Measurements from ENCODE around the gene NAA60. TPM values are rescaled to one million over a fixed set of nuclear protein-coding genes. Genes with fewer than 3 reads are reported as not detected.
"Not testable (repeated sequence)": the region's sequence is repeated elsewhere in the genome, so short reads cannot be mapped to it uniquely, and the experiment has no call there.

Gene NAA60
- total and polyA plus RNA-seq, 9 of the 15 experiments (the other 6 are each of a cell fraction or from before 2014, with no cell fraction given): 2.1 to 49.4 (median 10.3) TPM

GRCh38 chr16:3474870-3475269 is 31.4 kb downstream of the NAA60 start:
- ATAC-seq; H2AFZ ChIP-seq (ENCODE audit: low read depth, low read length); H3K36me3 ChIP-seq (ENCODE audit: control insufficient read depth, insufficient read depth, low read length); H3K27me3 ChIP-seq (ENCODE audit: control insufficient read depth in 2 of 2, insufficient read depth in 2 of 2, low read length in 2 of 2); H3K9ac ChIP-seq (ENCODE audit: insufficient read depth in 1 of 2, low read depth in 2 of 2, low read length in 2 of 2); intact Hi-C loops (cut with micrococcal nuclease); H3K9me3 ChIP-seq (replicated peaks; ENCODE audit: control insufficient read depth, insufficient read depth, low read depth, low read length); DNase-seq (ENCODE audit: extremely low read depth in 1 of 4, low spot score in 3 of 4); H3K27ac ChIP-seq (ENCODE audit: extremely low read depth, low read depth, low read length); H3K9me1 ChIP-seq (ENCODE audit: control insufficient read depth, insufficient read depth, low read length); FAIRE-seq; in situ Hi-C loops (cut with MboI); H3K4me2 ChIP-seq (ENCODE audit: insufficient read depth, low read length); H3K4me3 ChIP-seq; BruUV-seq (replicated peaks): not testable (repeated sequence)
- Histone ChIP-seq H3K79me2 (ENCODE audit: control insufficient read depth, insufficient read depth, low read length) (peaks cover 31% of the 10 kb centered on the region; the same call in 2 of the 3 replicates), H4K20me1 (replicated peaks; ENCODE audit: control insufficient read depth, insufficient read depth, low read length) (peaks cover 20% of the 10 kb centered on the region), H3K4me1 (replicated peaks in 1 of 2; ENCODE audit: control insufficient read depth in 2 of 2, insufficient read depth in 2 of 2, low read length in 2 of 2) (peaks cover 6 to 25% of the 10 kb centered on the region in 2 experiments; a peak in 4 of 5 replicates)
- CTCF ChIA-PET (ENCODE audit: low intra/inter-chr PET ratio): interaction anchor here (0.6 kb wide), 1 partner anchor 315 kb away, joined by 3 read pairs; no protein-coding TSS in a partner anchor
- TF ChIP-seq ZNF121 (CRISPR knock-in tag; conservative IDR thresholded peaks at IDR 0.05) (peak; percentile 78), BCOR (IDR thresholded peaks at IDR 0.05) (peak; percentile 30; the same call in 1 of the 2 replicates)
- POLR2A ChIA-PET: interaction anchor here (1.0 kb wide), 1 partner anchor 12 kb away, joined by 3 read pairs; no protein-coding TSS in a partner anchor
- WGBS (ENCODE audit: insufficient coverage, low coverage, missing lambda C conversion rate): 92% methylated on average over 2 of the region's 7 CpGs

GRCh38 chr16:3475604-3476375 is 32.3 kb downstream of the NAA60 start:
- Histone ChIP-seq H3K4me2 (ENCODE audit: insufficient read depth, low read length) (no peak overlapping the region), H3K27me3 (ENCODE audit: control insufficient read depth in 2 of 2, insufficient read depth in 2 of 2, low read length in 2 of 2) (no peaks in the 10 kb centered on the region), H4K20me1 (replicated peaks; ENCODE audit: control insufficient read depth, insufficient read depth, low read length) (peaks cover 15% of the 10 kb centered on the region), H3K36me3 (ENCODE audit: control insufficient read depth, insufficient read depth, low read length) (peaks cover 11% of the 10 kb centered on the region; the same call in 2 of the 3 replicates), H3K27ac (ENCODE audit: extremely low read depth, low read depth, low read length) (no peak overlapping the region), H2AFZ (ENCODE audit: low read depth, low read length) (no peak overlapping the region), H3K9me3 (replicated peaks; ENCODE audit: control insufficient read depth, insufficient read depth, low read depth, low read length) (no peaks in the 10 kb centered on the region), H3K9me1 (ENCODE audit: control insufficient read depth, insufficient read depth, low read length) (no peaks in the 10 kb centered on the region), H3K4me3 (no peak overlapping the region), H3K4me1 (replicated peaks in 1 of 2; ENCODE audit: control insufficient read depth in 2 of 2, insufficient read depth in 2 of 2, low read length in 2 of 2) (peaks cover 6 to 25% of the 10 kb centered on the region in 2 experiments; a peak in 4 of 5 replicates), H3K79me2 (ENCODE audit: control insufficient read depth, insufficient read depth, low read length) (peaks cover 31% of the 10 kb centered on the region; the same call in 2 of the 3 replicates), H3K9ac (ENCODE audit: insufficient read depth in 1 of 2, low read depth in 2 of 2, low read length in 2 of 2) (0 out of 4 replicates have a peak overlapping the region, but pooled peaks of 1 of the 2 experiments have one; percentile 32)
- BruUV-seq (replicated peaks): no TSS peak
- ChIA-PET CTCF (ENCODE audit: low intra/inter-chr PET ratio) (interaction anchor here (0.6 kb wide), 1 partner anchor 316 kb away, joined by 3 read pairs; no protein-coding TSS in a partner anchor), POLR2A (no interaction called here)
- 90% methylated on average over 17 of the region's 29 CpGs for WGBS (ENCODE audit: insufficient coverage, low coverage, missing lambda C conversion rate)
- FAIRE-seq: no peak
- intact Hi-C loops (cut with micrococcal nuclease): no loop called here
- ATAC-seq: no peak
- in situ Hi-C loops (cut with MboI): no loop called here
- DNase-seq (ENCODE audit: extremely low read depth in 1 of 4, low spot score in 3 of 4): no peak
- TF ChIP-seq HMBOX1 (IDR thresholded peaks at IDR 0.05) (no peak), NFRKB (IDR thresholded peaks at IDR 0.05; ENCODE audit: low read depth) (no peak), PPARD (CRISPR knock-in tag; IDR thresholded peaks at IDR 0.05) (no peak), ZBTB7A (IDR thresholded peaks at IDR 0.05; ENCODE audit: borderline replicate concordance, control insufficient read depth, low read depth, low read length) (no peak), SRSF7 (optimal IDR thresholded peaks at IDR 0.05; ENCODE audit: low read depth, low read length) (no peak), ZFX (CRISPR knock-in tag; IDR thresholded peaks at IDR 0.05) (no peak)
